ENCODE measurements around the gene CDH26. TPM values are rescaled to one million over a fixed set of nuclear protein-coding genes. Genes with fewer than 3 reads are reported as not detected.

Gene CDH26
- total and polyA plus RNA-seq, 2 donors (not counting 3 experiments of a cell fraction or from before 2014, with no cell fraction given), result 0.01 TPM; not detected in 1

DNA sequence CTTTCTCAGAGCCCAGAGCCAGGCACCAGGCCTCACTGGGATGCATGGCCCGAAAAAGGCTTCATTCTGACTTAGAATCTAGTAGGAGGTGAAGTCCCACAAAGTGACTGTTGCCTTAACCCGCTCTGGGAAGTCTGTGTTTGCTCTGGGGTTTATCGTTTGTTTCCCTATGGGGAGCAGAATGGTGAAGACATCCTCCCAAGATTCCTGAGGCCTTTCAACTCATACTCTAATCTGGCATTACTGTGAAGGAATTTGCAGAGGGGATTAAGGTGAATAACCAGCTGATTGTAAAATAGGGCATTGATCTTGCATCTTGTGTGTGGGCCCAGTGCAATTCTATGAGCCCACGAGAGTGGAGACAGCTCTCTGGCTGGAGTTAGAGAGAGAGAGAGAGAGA is 67.8 kb downstream of the CDH26 start:
- Histone ChIP-seq H3K27ac (ENCODE audit: insufficient read depth, low read depth, low read length) (no peak overlapping the region), H3K4me2 (ENCODE audit: insufficient read depth, low read length) (no peak overlapping the region), H4K20me1 (replicated peaks; ENCODE audit: control insufficient read depth, extremely low read depth, insufficient read depth, low read length) (no peaks in the 10 kb centered on the region), H2AFZ (ENCODE audit: low read depth, low read length) (no peak overlapping the region), H3K36me3 (ENCODE audit: control insufficient read depth in 2 of 2, extremely low read depth in 1 of 2, insufficient read depth in 2 of 2, low read length in 2 of 2) (no peaks in the 10 kb centered on the region), H3K4me3 (replicated peaks in 1 of 3; ENCODE audit: insufficient read depth in 1 of 3, low read depth in 1 of 3, low read length in 3 of 3) (no peak overlapping the region), H3K9me1 (replicated peaks; ENCODE audit: control insufficient read depth, extremely low read depth, insufficient read depth, low read length) (no peaks in the 10 kb centered on the region), H3K27me3 (ENCODE audit: control insufficient read depth in 2 of 2, insufficient read depth in 2 of 2, low read length in 2 of 2) (no peaks in the 10 kb centered on the region), H3K9ac (replicated peaks; ENCODE audit: extremely low read depth, insufficient read depth, low read length) (no peak overlapping the region), H3K9me3 (replicated peaks; ENCODE audit: control insufficient read depth, insufficient read depth, low read length) (peaks cover 3% of the 10 kb centered on the region), H3K4me1 (ENCODE audit: control insufficient read depth, extremely low read depth, insufficient read depth, low read length) (no peaks in the 10 kb centered on the region), H3K79me2 (ENCODE audit: control insufficient read depth, insufficient read depth, low read length) (no peaks in the 10 kb centered on the region)
- FAIRE-seq (no peak), DNase-seq (ENCODE audit: low read depth, low spot score) (no peak)
- ChIA-PET POLR2A (no interaction called here), CTCF (no interaction called here)
- dilution Hi-C loops (cut with MboI; ENCODE audit: extremely low pct_ligation_motif_present, low sequenced_read_pairs), result no loop called here
- TF ChIP-seq FOS (IDR thresholded peaks at IDR 0.05; ENCODE audit: borderline replicate concordance, insufficient read depth, low read length) (no peak), EZH2 (IDR thresholded peaks at IDR 0.05; ENCODE audit: borderline replicate concordance, low read depth, low read length, severe bottlenecking) (no peak), POLR2A (IDR thresholded peaks at IDR 0.05; ENCODE audit: low read depth, low read length) (no peak), JUN (IDR thresholded peaks at IDR 0.05; ENCODE audit: borderline replicate concordance, insufficient read depth, insufficient read length, low read depth) (no peak), MAX (IDR thresholded peaks at IDR 0.05; ENCODE audit: insufficient read depth, insufficient read length) (no peak), MYC (IDR thresholded peaks at IDR 0.05; ENCODE audit: low read depth, low read length) (no peak), GATA2 (IDR thresholded peaks at IDR 0.05; ENCODE audit: insufficient read depth, insufficient read length, low read depth, low read length) (no peak), POLR2AphosphoS5 (IDR thresholded peaks at IDR 0.05; ENCODE audit: insufficient read depth, low read depth, low read length) (no peak)
- TF ChIP-seq, protein P1, sequence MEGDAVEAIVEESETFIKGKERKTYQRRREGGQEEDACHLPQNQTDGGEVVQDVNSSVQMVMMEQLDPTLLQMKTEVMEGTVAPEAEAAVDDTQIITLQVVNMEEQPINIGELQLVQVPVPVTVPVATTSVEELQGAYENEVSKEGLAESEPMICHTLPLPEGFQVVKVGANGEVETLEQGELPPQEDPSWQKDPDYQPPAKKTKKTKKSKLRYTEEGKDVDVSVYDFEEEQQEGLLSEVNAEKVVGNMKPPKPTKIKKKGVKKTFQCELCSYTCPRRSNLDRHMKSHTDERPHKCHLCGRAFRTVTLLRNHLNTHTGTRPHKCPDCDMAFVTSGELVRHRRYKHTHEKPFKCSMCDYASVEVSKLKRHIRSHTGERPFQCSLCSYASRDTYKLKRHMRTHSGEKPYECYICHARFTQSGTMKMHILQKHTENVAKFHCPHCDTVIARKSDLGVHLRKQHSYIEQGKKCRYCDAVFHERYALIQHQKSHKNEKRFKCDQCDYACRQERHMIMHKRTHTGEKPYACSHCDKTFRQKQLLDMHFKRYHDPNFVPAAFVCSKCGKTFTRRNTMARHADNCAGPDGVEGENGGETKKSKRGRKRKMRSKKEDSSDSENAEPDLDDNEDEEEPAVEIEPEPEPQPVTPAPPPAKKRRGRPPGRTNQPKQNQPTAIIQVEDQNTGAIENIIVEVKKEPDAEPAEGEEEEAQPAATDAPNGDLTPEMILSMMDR (IDR thresholded peaks at IDR 0.05; ENCODE audit: extremely low read depth in 1 of 2, insufficient read depth in 1 of 2, low read depth in 1 of 2, low read length in 2 of 2), result no peak
- no TSS peak for BruUV-seq (replicated peaks)
- intact Hi-C loops (cut with micrococcal nuclease), result no loop called here

Data from endothelial cell of umbilical vein (primary cell).